GM23338 (cell line): ENCODE measurements around the gene PIGA. TPM values are rescaled to one million over a fixed set of nuclear protein-coding genes. Genes with fewer than 3 reads are reported as not detected.

Experiments
- ATAC-seq: fragments of 200-7000 bp; cut with Tn5 transposase; 3 replicates; pipeline ENCODE4 v1.9.1; 2020
- DNase-seq: peaks from one replicate; pipeline ENCODE4 v3.0.0-alpha.2; 2015; ENCODE audit warnings: low spot score
- H2AFZ ChIP-seq: fragments of 200-600 bp; sonication (generic); 2 replicates; pipeline ENCODE4 v1.8.0; 2016; ENCODE audit warnings: antibody characterized with exemption, mild to moderate bottlenecking, moderate library complexity
- H3F3A ChIP-seq: fragments of 200-600 bp; sonication (generic); replicated peaks from 2 replicates; pipeline ENCODE4 v1.8.0; 2017; ENCODE audit warnings: antibody characterized with exemption, mixed run types, low read depth
- H3K27ac ChIP-seq: fragments of 200-600 bp; sonication (generic); 2 replicates; pipeline ENCODE4 v1.6.1; 2016; ENCODE audit warnings: low read depth
- H3K27me3 ChIP-seq: fragments of 200-600 bp; sonication (generic); 2 replicates; pipeline ENCODE4 v1.8.0; 2016; ENCODE audit warnings: mild to moderate bottlenecking, mixed run types, moderate library complexity; ENCODE audit not compliant: insufficient read depth
- H3K36me3 ChIP-seq: fragments of 200-600 bp; sonication (generic); 2 replicates; pipeline ENCODE4 v1.8.0; 2016; ENCODE audit warnings: mild to moderate bottlenecking; ENCODE audit not compliant: insufficient read depth
- H3K4me1 ChIP-seq: fragments of 200-600 bp; sonication (generic); 2 replicates; pipeline ENCODE4 v1.8.0; 2016; ENCODE audit warnings: mild to moderate bottlenecking, moderate library complexity; ENCODE audit not compliant: insufficient read depth
- H3K4me2 ChIP-seq: fragments of 200-600 bp; sonication (generic); 2 replicates; pipeline ENCODE4 v1.7.1; 2017; ENCODE audit warnings: mixed run types
- H3K4me3 ChIP-seq: fragments of 200-600 bp; sonication (generic); 2 replicates; pipeline ENCODE4 v1.6.1; 2016; ENCODE audit warnings: mixed run types
- H3K79me2 ChIP-seq: fragments of 200-600 bp; sonication (generic); replicated peaks from 2 replicates; pipeline ENCODE4 v1.8.0; 2017; ENCODE audit warnings: mild to moderate bottlenecking; ENCODE audit not compliant: insufficient read depth
- H3K9me2 ChIP-seq: fragments of 200-600 bp; sonication (generic); 2 replicates; pipeline ENCODE4 v1.8.0; 2017; ENCODE audit not compliant: insufficient read depth
- H4K20me1 ChIP-seq: fragments of 200-600 bp; sonication (generic); replicated peaks from 2 replicates; pipeline ENCODE4 v1.8.0; 2017; ENCODE audit warnings: mild to moderate bottlenecking; ENCODE audit not compliant: insufficient read depth
- H3K27ac Mint-ChIP-seq: 2 replicates; pipeline ENCODE4 v1.8.0; 2020; ENCODE audit warnings: inconsistent platforms, mild to moderate bottlenecking, moderate library complexity, mixed read lengths
- H3K27me3 Mint-ChIP-seq: 3 replicates; pipeline ENCODE4 v1.8.0; 2022; ENCODE audit warnings: low read depth, mild to moderate bottlenecking, moderate library complexity, mixed read lengths, inconsistent platforms; ENCODE audit not compliant: insufficient read depth, poor library complexity
- H3K36me3 Mint-ChIP-seq: 3 replicates; pipeline ENCODE4 v1.8.0; 2021; ENCODE audit warnings: low read depth, mild to moderate bottlenecking, inconsistent platforms, moderate library complexity, mixed read lengths
- H3K4me1 Mint-ChIP-seq: 3 replicates; pipeline ENCODE4 v1.8.0; 2020; ENCODE audit warnings: mild to moderate bottlenecking, inconsistent platforms, mixed read lengths
- H3K4me3 Mint-ChIP-seq: 3 replicates; pipeline ENCODE4 v1.8.0; 2021; ENCODE audit warnings: moderate library complexity, mild to moderate bottlenecking, inconsistent platforms, mixed read lengths
- H3K9me3 Mint-ChIP-seq: 3 replicates; pipeline ENCODE4 v1.8.0; 2020; ENCODE audit warnings: moderate library complexity, mild to moderate bottlenecking, inconsistent platforms, mixed read lengths
- CREB1 ChIP-seq: fragments of 250-450 bp; sonication (Bioruptor Pico); IDR thresholded peaks from 2 replicates; pipeline ENCODE4 v1.5.0; 2020; ENCODE audit warnings: low read depth, mild to moderate bottlenecking, moderate library complexity
- CTCF ChIP-seq, 2 experiments: fragments of 200-600 bp in 1 of 2; sonication (generic) in 1 of 2; conservative IDR thresholded peaks; 2 replicates each; pipeline versions ENCODE4 v1.5.1 to v1.6.1; 2016 to 2017; ENCODE audit warnings: antibody characterized with exemption in 2 of 2, low read depth in 2 of 2, mild to moderate bottlenecking in 2 of 2, moderate library complexity in 1 of 2
- ETS1 ChIP-seq: IDR thresholded peaks from 2 replicates; pipeline ENCODE4 v1.6.1; 2016; ENCODE audit warnings: antibody characterized with exemption
- EZH2 ChIP-seq: fragments of 200-600 bp; sonication (generic); IDR thresholded peaks from one replicate; pipeline ENCODE4 v1.8.0; 2017; ENCODE audit warnings: antibody characterized with exemption, mild to moderate bottlenecking, low read depth; ENCODE audit not compliant: unreplicated experiment
- EZH2phosphoT487 ChIP-seq: fragments of 200-600 bp; sonication (generic); IDR thresholded peaks from one replicate; pipeline ENCODE4 v1.8.1; 2018; ENCODE audit warnings: antibody characterized with exemption; ENCODE audit not compliant: unreplicated experiment
- JUNB ChIP-seq: IDR thresholded peaks from one replicate; pipeline ENCODE4 v1.6.1; 2016; ENCODE audit warnings: antibody characterized with exemption; ENCODE audit not compliant: unreplicated experiment
- NANOG ChIP-seq: IDR thresholded peaks from 2 replicates; pipeline ENCODE4 v1.6.1; 2016; ENCODE audit warnings: antibody characterized with exemption, borderline replicate concordance
- POLR2AphosphoS5 ChIP-seq: IDR thresholded peaks from 2 replicates; pipeline ENCODE4 v1.6.1; 2016; ENCODE audit warnings: antibody characterized with exemption, low read depth
- REST ChIP-seq: IDR thresholded peaks from one replicate; pipeline ENCODE4 v1.6.1; 2018; ENCODE audit warnings: antibody characterized with exemption; ENCODE audit not compliant: unreplicated experiment
- STAT1 ChIP-seq: IDR thresholded peaks from one replicate; pipeline ENCODE4 v1.6.1; 2016; ENCODE audit warnings: antibody characterized with exemption; ENCODE audit not compliant: unreplicated experiment
- ZNF331 ChIP-seq: fragments of 250-450 bp; sonication (Bioruptor Pico); IDR thresholded peaks from 2 replicates; pipeline ENCODE4 v1.5.0; 2020; ENCODE audit warnings: low read depth, mild to moderate bottlenecking, moderate library complexity
- polyA plus RNA-seq: library from polyadenylated mRNA; unstranded; fragments of >200 nt; fragmentation: Nextera tagmentation; extraction: Ambion mirVana; gene quantifications from 2 replicates; pipeline ENCODE4 v1.2.1, GENCODE V29; 2016
- total RNA-seq: library from RNA; depleted of rRNA; stranded (reverse); fragments of >200 nt; shearing (Covaris generic); gene quantifications from 2 replicates; pipeline ENCODE4 v1.2.3, GENCODE V29; 2014

The PIGA gene
- total and polyA plus RNA-seq, 2 experiments from 2014 or later = 3.5 to 12.1 TPM

DNA sequence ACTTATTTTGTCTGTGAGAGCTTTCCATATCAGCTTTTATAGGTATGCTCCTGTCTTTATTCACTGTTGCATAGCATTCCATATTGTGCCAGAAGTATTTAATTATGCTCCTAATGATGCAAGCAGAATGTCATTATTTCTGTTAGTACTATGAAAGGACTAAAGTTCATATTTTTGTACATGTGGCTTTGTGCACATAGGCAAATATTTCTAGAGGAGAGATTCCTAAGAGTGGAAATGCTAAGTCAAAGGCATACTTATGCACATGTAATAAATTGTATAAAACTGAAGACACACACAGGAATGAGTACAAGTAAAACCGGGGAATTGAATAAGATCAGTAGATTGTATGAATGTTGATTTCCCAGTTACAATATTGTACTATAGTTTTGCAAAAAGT is 63.6 kb downstream of the PIGA start:
- Mint-ChIP-seq H3K4me3 (no peak overlapping the region), H3K4me1 (peaks cover 9% of the 10 kb centered on the region; the same call in 2 of the 3 replicates), H3K9me3 (no peaks in the 10 kb centered on the region), H3K27ac (no peak overlapping the region), H3K36me3 (no peaks in the 10 kb centered on the region), H3K27me3 (peaks cover 5% of the 10 kb centered on the region)
- ATAC-seq (no peak), DNase-seq (no peak)
- Histone ChIP-seq H3K36me3 (no peaks in the 10 kb centered on the region), H3K9me2 (no peaks in the 10 kb centered on the region), H3K4me3 (no peak overlapping the region), H2AFZ (no peak overlapping the region), H3K27me3 (no peaks in the 10 kb centered on the region), H3K79me2 (no peaks in the 10 kb centered on the region), H4K20me1 (no peaks in the 10 kb centered on the region), H3K4me1 (no peaks in the 10 kb centered on the region; the same call in 1 of the 2 replicates), H3K27ac (no peak overlapping the region), H3F3A (no peaks in the 10 kb centered on the region), H3K4me2 (no peak overlapping the region)
- TF ChIP-seq REST (no peak), NANOG (no peak), POLR2AphosphoS5 (no peak), ZNF331 (CRISPR knock-in tag) (no peak), STAT1 (no peak), EZH2 (no peak), CTCF (conservative IDR thresholded peaks at IDR 0.05; ENCODE audit: low read depth in 2 of 2) (no peak), JUNB (no peak), ETS1 (no peak), CREB1 (no peak), EZH2phosphoT487 (no peak)
